SK-N-MC (cell line): ENCODE results near the gene MAGI1.
"Not testable (repeated sequence)": the region's sequence is repeated elsewhere in the genome, so short reads cannot be mapped to it uniquely, and the experiment has no call there.

Experiments used
- DNase-seq: peaks from one replicate; pipeline ENCODE4 v3.0.0-alpha.2; 2011; ENCODE audit warnings: low read depth, low spot score
- H3K27ac ChIP-seq: fragments of 200-600 bp; sonication (generic); 2 replicates; pipeline ENCODE4 v1.5.1; 2016; ENCODE audit warnings: mixed run types
- H3K36me3 ChIP-seq: fragments of 200-600 bp; sonication (generic); 2 replicates; pipeline ENCODE4 v1.6.1; 2017; ENCODE audit warnings: antibody characterized with exemption, low read length, mixed read lengths; ENCODE audit not compliant: insufficient read depth
- H3K4me3 ChIP-seq: fragments of 200-600 bp; sonication (generic); 2 replicates; pipeline ENCODE4 v1.5.1; 2016
- H3K9ac ChIP-seq: fragments of 200-600 bp; sonication (generic); 2 replicates; pipeline ENCODE4 v1.8.0; 2017; ENCODE audit warnings: mixed run types, mixed read lengths; ENCODE audit not compliant: insufficient read length
- H3K9me3 ChIP-seq: fragments of 200-600 bp; sonication (generic); 2 replicates; pipeline ENCODE4 v1.6.1; 2017; ENCODE audit warnings: low read depth, mild to moderate bottlenecking, antibody characterized with exemption, low read length, moderate library complexity, mixed read lengths
- EZH2 ChIP-seq: fragments of 200-600 bp; sonication (generic); IDR thresholded peaks from one replicate; pipeline ENCODE4 v1.6.1; 2017; ENCODE audit warnings: antibody characterized with exemption
- FOXP2 ChIP-seq: optimal IDR thresholded peaks from 2 replicates; pipeline ENCODE3; 2011; ENCODE audit warnings: mild to moderate bottlenecking, moderate library complexity; ENCODE audit not compliant: insufficient read depth; ENCODE audit errors: extremely low read length, control extremely low read depth
- POLR2AphosphoS5 ChIP-seq: IDR thresholded peaks from 2 replicates; pipeline ENCODE4 v1.6.1; 2012; ENCODE audit warnings: mild to moderate bottlenecking, low read depth, low read length, borderline replicate concordance

MAGI1 gene

DNA sequence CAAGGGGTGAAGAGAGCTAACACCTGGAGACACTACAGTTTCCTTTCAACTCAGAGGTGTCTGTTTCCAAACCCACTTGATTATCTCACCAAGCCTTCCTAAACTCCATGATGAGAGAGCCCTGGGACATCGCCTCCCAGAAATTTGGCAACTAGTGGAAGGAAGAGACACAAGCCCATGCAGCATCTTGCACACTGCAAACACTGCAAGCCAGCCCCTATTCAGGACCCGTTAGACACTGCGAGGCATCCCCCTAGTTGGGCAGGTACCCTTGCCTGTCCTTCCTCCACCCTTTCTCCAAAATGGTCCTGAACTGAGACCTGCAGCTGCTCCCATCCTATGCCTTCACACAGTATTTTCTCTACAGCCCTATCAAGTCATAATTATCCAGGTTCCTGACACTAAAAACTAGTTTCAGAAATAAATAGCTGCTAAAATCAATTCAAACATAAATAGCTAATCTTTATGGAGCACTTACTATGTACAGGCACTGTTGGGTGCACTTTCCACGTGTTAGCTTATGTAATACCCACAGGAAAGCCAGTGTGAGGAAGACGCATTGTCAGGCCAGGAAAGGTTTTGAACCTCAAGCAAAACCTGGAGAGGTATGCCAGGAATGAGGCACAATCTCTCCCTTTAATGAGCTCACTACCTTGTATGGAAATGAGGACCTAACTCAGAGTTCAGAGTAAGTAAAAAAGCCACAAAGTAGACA is 2.8 kb downstream of the MAGI1 start:
- H3K36me3 ChIP-seq, result no peaks in the 10 kb centered on the region
- TF ChIP-seq FOXP2 (no peak), EZH2 (no peak), POLR2AphosphoS5 (no peak)
- no peaks in the 10 kb centered on the region for H3K9me3 ChIP-seq
- H3K4me3 ChIP-seq, result peak overlapping the region; percentile 30; the same call in 1 of the 2 replicates
- H3K27ac ChIP-seq, result no peak overlapping the region
- DNase-seq, result no peak
- no peak overlapping the region for H3K9ac ChIP-seq

GRCh38 chr3:66033241-66034138 is 5.2 kb downstream of the MAGI1 start:
- no peaks in the 10 kb centered on the region for H3K9me3 ChIP-seq
- H3K27ac ChIP-seq, result no peak overlapping the region
- DNase-seq, result no peak
- H3K9ac ChIP-seq, result no peak overlapping the region
- no peaks in the 10 kb centered on the region for H3K36me3 ChIP-seq
- H3K4me3 ChIP-seq, result no peak overlapping the region
- no peak for TF ChIP-seq EZH2
- TF ChIP-seq POLR2AphosphoS5, result no peak
- TF ChIP-seq FOXP2, result no peak

GRCh38 chr3:66031102-66031698 is 7.5 kb downstream of the MAGI1 start:
- no peak for DNase-seq
- H3K36me3 ChIP-seq, result no peaks in the 10 kb centered on the region
- H3K9me3 ChIP-seq, result no peaks in the 10 kb centered on the region
- H3K9ac ChIP-seq, result no peak overlapping the region
- no peak overlapping the region for H3K4me3 ChIP-seq
- H3K27ac ChIP-seq, result no peak overlapping the region
- TF ChIP-seq FOXP2, result no peak
- TF ChIP-seq POLR2AphosphoS5, result no peak
- TF ChIP-seq EZH2, result no peak

- H3K4me3 ChIP-seq, result no peak overlapping the region
- no peak for DNase-seq
- no peak overlapping the region for H3K27ac ChIP-seq
- H3K9me3 ChIP-seq, result no peaks in the 10 kb centered on the region
- TF ChIP-seq POLR2AphosphoS5 (no peak), FOXP2 (no peak), EZH2 (no peak)
- H3K36me3 ChIP-seq, result no peaks in the 10 kb centered on the region
- H3K9ac ChIP-seq, result no peak overlapping the region
Observed at GRCh38 chr3:66029443-66029842, 9.3 kb downstream of the MAGI1 start.

DNA sequence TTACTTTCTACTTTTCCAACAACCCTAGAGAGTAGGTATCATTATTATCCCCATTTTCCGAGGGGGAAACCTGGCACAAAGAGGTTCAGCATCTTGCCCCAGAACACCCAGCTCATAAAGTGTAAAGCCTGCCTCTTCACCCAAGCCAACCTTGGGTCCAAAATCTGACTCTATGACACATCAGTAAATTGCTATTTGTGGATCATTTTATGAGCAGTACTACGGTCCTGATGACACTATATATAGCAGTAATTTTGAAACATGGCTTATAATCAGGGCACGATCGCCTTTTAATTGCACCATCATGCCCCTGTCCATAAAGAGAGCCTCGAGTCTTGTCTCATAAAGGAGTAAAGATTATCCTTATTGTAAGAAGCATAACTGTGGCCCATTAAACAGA is 9.7 kb downstream of the MAGI1 start:
- H3K9me3 ChIP-seq, result no peaks in the 10 kb centered on the region
- no peaks in the 10 kb centered on the region for H3K36me3 ChIP-seq
- no peak overlapping the region for H3K27ac ChIP-seq
- no peak overlapping the region for H3K9ac ChIP-seq
- no peak for DNase-seq
- TF ChIP-seq POLR2AphosphoS5 (no peak), FOXP2 (no peak), EZH2 (no peak)
- H3K4me3 ChIP-seq, result no peak overlapping the region

DNA sequence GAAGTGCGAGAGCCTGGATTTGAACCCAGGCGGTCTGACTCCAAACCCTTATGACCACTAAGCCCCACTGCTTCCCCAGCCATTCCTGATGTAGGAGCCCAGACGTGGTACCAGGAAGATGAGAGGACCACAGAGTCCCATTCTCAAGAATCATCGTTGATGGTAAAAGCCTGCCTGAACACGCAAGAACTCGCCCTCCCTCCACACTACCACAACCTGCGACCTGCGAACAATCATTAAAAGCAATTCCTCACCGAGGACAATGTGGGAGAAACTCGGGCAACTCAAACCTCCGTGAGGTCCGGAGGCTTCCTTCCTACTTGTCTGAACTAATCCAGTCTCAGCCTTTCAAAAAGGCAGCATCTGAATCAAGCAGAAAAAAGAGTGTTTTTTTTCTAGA is 10.3 kb downstream of the MAGI1 start:
- no peak overlapping the region for H3K9ac ChIP-seq
- no peak overlapping the region for H3K27ac ChIP-seq
- H3K4me3 ChIP-seq, result no peak overlapping the region
- no peaks in the 10 kb centered on the region for H3K9me3 ChIP-seq
- H3K36me3 ChIP-seq, result no peaks in the 10 kb centered on the region
- no peak for DNase-seq
- TF ChIP-seq EZH2 (no peak), POLR2AphosphoS5 (no peak), FOXP2 (no peak)

- not testable (repeated sequence) for H3K36me3 ChIP-seq, H3K9ac ChIP-seq, H3K9me3 ChIP-seq, H3K4me3 ChIP-seq, DNase-seq, H3K27ac ChIP-seq
Observed at GRCh38 chr3:66027099-66027498, 11.6 kb downstream of the MAGI1 start.

DNA sequence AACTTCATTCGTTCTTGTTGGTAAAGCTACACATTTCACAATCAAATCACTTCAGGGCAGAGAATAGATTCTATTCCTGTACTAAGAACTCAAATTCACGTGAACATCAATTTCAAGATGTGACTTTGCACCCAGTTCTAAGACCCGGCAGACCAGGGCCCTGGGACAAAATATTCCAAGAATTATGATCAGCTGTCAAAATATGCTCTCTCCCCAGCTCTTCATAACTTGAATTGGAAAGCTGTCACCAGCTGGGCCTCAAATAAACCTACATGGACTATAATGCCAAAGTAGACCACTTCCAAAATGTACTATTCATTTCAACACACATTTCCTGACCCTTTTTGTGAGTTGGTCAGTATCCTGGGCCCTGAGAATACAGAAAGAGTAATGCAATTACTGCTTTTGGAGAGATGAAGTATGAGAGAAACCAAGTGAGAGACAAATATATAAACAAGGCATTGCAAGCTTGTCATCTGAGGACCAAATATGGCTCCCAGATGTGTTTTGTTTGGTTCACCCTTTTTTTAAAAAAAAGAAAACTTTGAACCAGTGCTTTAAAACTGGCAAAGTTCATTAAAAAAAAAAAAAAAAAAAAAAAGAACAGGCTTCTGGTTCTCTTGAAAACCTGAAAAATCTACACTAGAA is 14.9 kb downstream of the MAGI1 start:
- no peak for TF ChIP-seq POLR2AphosphoS5
- TF ChIP-seq EZH2, result no peak
- no peak for TF ChIP-seq FOXP2
- Histone ChIP-seq H3K27ac (no peak overlapping the region), H3K4me3 (no peak overlapping the region), H3K36me3 (no peaks in the 10 kb centered on the region), H3K9ac (no peak overlapping the region), H3K9me3 (no peaks in the 10 kb centered on the region)
- DNase-seq, result no peak
